Fibroblast of peridontal ligament (primary cell): Measurements from ENCODE around the gene TLR6.
"Not testable (repeated sequence)": the region's sequence is repeated elsewhere in the genome, so short reads cannot be mapped to it uniquely, and the experiment has no call there.

Experiments
- DNase-seq: peaks from one replicate; pipeline ENCODE4 v3.0.0-alpha.2; 2010; ENCODE audit errors: extremely low read depth

The TLR6 gene

DNA sequence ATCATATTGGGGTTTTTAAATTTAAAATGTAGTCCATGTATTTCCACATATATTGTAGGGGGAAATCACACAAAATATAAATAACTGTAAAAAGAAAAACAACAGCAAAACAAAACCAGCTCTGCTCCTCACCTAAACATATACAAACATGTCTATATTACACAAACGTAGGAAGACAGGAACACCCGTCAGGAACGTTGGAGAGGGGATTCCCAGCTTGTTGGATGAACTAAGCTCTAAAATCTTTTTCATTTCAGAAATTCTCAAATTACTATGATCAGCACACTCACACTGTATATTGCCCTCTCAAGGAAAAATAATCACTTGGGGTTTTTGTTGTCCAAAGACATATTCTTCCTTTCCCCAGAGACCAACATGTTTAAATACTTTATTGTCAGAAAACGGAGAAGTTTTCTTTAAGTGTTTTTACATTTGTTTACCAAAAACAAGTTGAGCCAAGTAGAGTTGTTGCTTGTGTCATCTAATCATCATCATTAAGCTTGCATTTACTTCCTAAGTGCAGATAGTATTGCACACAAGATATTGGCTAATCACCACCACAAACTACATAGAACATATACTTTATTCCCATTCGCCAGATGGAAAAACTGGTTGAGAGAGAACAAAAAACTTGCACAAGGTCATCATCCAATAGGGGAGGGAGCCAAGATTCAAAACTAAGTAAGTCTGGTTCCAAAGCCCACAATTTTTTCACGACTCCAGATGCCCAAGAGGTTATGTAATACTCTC, 71.4 kb downstream of the TLR6 start:
- no peak for DNase-seq

DNA sequence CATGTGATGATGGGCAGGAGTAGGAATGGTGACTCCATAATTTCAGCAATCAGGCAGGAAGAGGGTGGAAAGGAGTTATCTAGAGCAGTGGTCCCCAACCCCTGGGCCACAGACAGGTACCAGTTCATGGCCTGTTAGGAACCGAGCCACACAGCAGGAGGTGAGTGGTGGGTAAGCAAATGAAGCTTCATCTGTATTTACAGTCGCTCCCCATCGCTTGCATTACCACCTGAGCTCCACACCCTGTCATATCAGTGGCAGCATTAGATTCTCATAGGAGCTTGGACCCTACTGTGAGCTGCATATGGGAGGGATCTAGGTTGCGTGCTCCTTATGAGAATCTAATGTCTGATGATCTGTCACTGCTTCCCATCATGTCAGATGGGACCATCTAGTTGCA, 72.5 kb downstream of the TLR6 start:
- no peak for DNase-seq

DNA sequence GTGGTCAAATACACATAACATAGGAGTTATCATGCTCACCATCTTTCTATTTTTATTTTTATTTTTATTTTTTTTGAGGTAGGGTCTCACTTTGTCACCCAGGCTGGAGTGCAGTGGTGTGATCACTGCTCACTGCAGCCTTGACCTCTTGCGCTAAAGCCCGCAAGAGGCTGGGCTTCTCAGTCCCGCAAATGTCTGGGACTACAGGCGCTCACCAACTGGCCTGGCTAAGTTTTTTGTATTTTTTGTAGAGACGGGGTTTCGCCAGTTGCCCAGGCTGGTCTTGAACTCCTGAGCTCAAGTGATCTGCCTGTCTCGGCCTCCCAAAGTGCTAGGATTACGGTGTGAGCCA, 73.5 kb downstream of the TLR6 start:
- no peak for DNase-seq

- DNase-seq: peak; percentile 67
These were observed 74.0 kb downstream of the TLR6 start, which contains the start of gene TLR10 for GRCh38 chr4:38782452-38783108. Gene TLR10, minus strand, starts transcription at chr4:38782990. Its CDS starts 7,400 bp downstream, at chr4:38775590.

DNA sequence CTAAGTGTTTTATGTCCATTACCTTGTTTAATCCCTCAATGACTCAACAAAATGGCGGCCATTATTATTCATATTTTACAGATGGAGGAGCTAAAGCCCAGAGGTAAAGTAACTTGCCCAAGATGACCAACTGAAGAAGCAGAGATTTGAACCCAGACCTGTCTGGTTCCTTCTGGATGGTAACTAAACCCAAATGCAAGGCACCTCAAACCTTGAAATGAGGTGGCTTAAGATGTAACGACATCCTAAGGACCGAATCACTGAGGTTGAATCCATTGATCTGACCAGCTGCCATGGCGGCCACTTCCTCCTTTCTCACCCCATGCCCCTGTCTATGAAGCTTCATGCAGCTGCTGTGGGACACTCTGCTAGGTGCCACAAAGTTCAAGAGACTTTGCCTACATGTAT, 74.8 kb downstream of the TLR6 start:
- no peak for DNase-seq

GRCh38 chr4:38780833-38781484, 75.7 kb downstream of the TLR6 start:
- DNase-seq: no peak

- no peak for DNase-seq
These were observed 76.8 kb downstream of the TLR6 start for GRCh38 chr4:38779790-38780189.

- not testable (repeated sequence) for DNase-seq
These were observed 78.7 kb downstream of the TLR6 start for GRCh38 chr4:38777925-38778324.

DNA sequence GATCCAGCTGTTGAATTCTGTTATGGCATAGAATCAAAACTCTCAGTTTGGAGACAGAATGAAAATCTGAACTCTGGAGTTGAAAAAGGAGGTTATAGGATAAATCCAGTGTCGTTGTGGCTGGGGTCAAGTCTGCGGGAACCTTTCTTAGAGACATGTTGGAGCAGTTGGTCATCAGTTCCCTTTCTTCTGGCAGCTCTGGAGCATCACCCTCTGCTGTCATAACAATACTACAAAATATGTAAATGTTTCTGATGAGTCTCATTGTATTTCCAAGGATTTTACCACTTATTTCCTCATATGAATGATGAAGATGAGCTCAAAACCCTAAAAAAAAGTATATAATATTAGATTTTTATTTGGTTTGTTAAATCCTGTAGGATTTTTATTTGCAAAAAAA, 81.3 kb downstream of the TLR6 start:
- DNase-seq: no peak

DNA sequence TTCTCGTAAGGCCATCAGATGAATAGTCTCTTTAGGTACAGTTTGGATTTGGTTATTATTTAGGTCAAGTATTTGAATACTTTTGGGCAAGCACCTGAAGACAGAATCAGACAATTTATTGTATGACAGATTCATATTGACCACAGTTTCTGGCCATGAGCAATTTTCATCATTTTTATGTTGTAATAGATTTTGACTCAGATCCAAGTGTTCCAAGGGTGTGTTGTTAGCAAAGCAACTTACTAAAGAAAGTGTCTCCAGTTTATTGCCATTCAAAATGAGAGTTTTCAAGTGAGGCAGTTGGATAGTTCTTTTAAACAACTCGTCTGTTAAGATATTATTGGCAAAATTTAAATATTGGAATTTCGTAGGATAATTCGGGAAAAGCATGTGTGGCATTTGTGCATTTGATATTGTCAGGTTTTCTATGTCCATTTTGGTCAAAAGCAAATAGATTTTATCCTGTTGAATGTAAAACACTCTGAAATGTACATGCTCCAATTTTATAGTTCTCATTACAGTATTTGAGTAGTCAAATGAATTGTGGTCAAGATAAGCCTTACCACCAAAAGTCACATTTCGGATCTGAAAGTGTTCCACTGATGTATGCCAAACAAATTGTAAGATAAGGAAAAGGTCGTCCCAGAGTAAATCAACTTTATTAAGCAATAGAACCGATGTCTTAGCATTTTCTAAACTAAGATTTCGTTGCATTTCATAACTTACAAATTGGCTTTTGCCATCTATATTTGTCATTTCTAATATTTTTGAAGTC, 82.2 kb downstream of the TLR6 start:
- peak; percentile 29 for DNase-seq
